ENCODE results near the gene CEACAM16. TPM values are rescaled to one million over a fixed set of nuclear protein-coding genes. Genes with fewer than 3 reads are reported as not detected.
"Not testable (repeated sequence)": the region's sequence is repeated elsewhere in the genome, so short reads cannot be mapped to it uniquely, and the experiment has no call there.

The CEACAM16 gene
- total RNA-seq, 3 donors from 2014 or later, result not detected

- no peak overlapping the region for H3K4me3 Mint-ChIP-seq
- no peaks in the 10 kb centered on the region for H3K36me3 Mint-ChIP-seq (ENCODE audit: insufficient read depth)
- DNase-seq (no peak), ATAC-seq (no peak)
- H3K27me3 Mint-ChIP-seq (ENCODE audit: low read depth), result no peaks in the 10 kb centered on the region
- no peaks in the 10 kb centered on the region for H3K4me1 Mint-ChIP-seq (ENCODE audit: low read depth)
- H3K9me3 Mint-ChIP-seq, result no peaks in the 10 kb centered on the region
These were observed 4.6 kb downstream of the CEACAM16 start for GRCh38 chr19:44703336-44704078.

- no peak for ATAC-seq
These were observed 6.0 kb downstream of the CEACAM16 start for GRCh38 chr19:44704982-44705381.

GRCh38 chr19:44705502-44706010 lies 6.6 kb downstream of the CEACAM16 start:
- H3K9me3 Mint-ChIP-seq, result no peaks in the 10 kb centered on the region
- H3K27me3 Mint-ChIP-seq (ENCODE audit: low read depth), result no peaks in the 10 kb centered on the region
- ATAC-seq, result no peak

More at GRCh38 chr19:44704982-44705381, 6.0 kb downstream of the CEACAM16 start:
- no peaks in the 10 kb centered on the region for H3K9me3 Mint-ChIP-seq
- H3K27me3 Mint-ChIP-seq (ENCODE audit: low read depth), result no peaks in the 10 kb centered on the region
- no peaks in the 10 kb centered on the region for H3K36me3 Mint-ChIP-seq (ENCODE audit: insufficient read depth)
- H3K4me1 Mint-ChIP-seq (ENCODE audit: low read depth), result no peaks in the 10 kb centered on the region
- H3K4me3 Mint-ChIP-seq, result no peak overlapping the region
- DNase-seq, result no peak

GRCh38 chr19:44706506-44707236 lies 7.7 kb downstream of the CEACAM16 start:
- DNase-seq, result no peak
- Mint-ChIP-seq H3K4me3 (no peak overlapping the region), H3K9me3 (no peaks in the 10 kb centered on the region), H3K4me1 (ENCODE audit: low read depth) (peaks cover 3% of the 10 kb centered on the region), H3K36me3 (ENCODE audit: insufficient read depth) (no peaks in the 10 kb centered on the region), H3K27me3 (ENCODE audit: low read depth) (no peaks in the 10 kb centered on the region)
- no peak for ATAC-seq

More at GRCh38 chr19:44705502-44706010, 6.6 kb downstream of the CEACAM16 start:
- DNase-seq, result no peak
- no peaks in the 10 kb centered on the region for H3K36me3 Mint-ChIP-seq (ENCODE audit: insufficient read depth)
- H3K4me1 Mint-ChIP-seq (ENCODE audit: low read depth), result peaks cover under 1% of the 10 kb centered on the region
- H3K4me3 Mint-ChIP-seq, result no peak overlapping the region

- no peaks in the 10 kb centered on the region for H3K36me3 Mint-ChIP-seq (ENCODE audit: insufficient read depth)
- ATAC-seq, result no peak
These were observed 8.8 kb downstream of the CEACAM16 start for GRCh38 chr19:44707794-44708193.

GRCh38 chr19:44708940-44709339 lies 10.0 kb downstream of the CEACAM16 start:
- no peak for ATAC-seq
- H3K9me3 Mint-ChIP-seq, result no peaks in the 10 kb centered on the region
- no peak for DNase-seq
- H3K4me3 Mint-ChIP-seq, result no peak overlapping the region
- no peaks in the 10 kb centered on the region for H3K36me3 Mint-ChIP-seq (ENCODE audit: insufficient read depth)
- H3K27me3 Mint-ChIP-seq (ENCODE audit: low read depth), result no peaks in the 10 kb centered on the region
- peaks cover 3% of the 10 kb centered on the region for H3K4me1 Mint-ChIP-seq (ENCODE audit: low read depth)

More at GRCh38 chr19:44707794-44708193, 8.8 kb downstream of the CEACAM16 start:
- DNase-seq, result no peak
- no peak overlapping the region for H3K4me3 Mint-ChIP-seq
- no peaks in the 10 kb centered on the region for H3K9me3 Mint-ChIP-seq
- H3K27me3 Mint-ChIP-seq (ENCODE audit: low read depth), result no peaks in the 10 kb centered on the region
- H3K4me1 Mint-ChIP-seq (ENCODE audit: low read depth), result peaks cover 3% of the 10 kb centered on the region

GRCh38 chr19:44709434-44710266 lies 10.7 kb downstream of the CEACAM16 start:
- H3K27me3 Mint-ChIP-seq (ENCODE audit: low read depth); H3K4me3 Mint-ChIP-seq; ATAC-seq; H3K36me3 Mint-ChIP-seq (ENCODE audit: insufficient read depth); H3K9me3 Mint-ChIP-seq; DNase-seq; H3K4me1 Mint-ChIP-seq (ENCODE audit: low read depth): not testable (repeated sequence)

GRCh38 chr19:44710483-44710882 lies 11.5 kb downstream of the CEACAM16 start:
- no peak for ATAC-seq
- DNase-seq, result no peak
- Mint-ChIP-seq H3K36me3 (ENCODE audit: insufficient read depth) (no peaks in the 10 kb centered on the region), H3K9me3 (peaks cover 9% of the 10 kb centered on the region), H3K4me1 (ENCODE audit: low read depth) (peaks cover 3% of the 10 kb centered on the region), H3K27me3 (ENCODE audit: low read depth) (no peaks in the 10 kb centered on the region), H3K4me3 (no peak overlapping the region)

GRCh38 chr19:44712864-44713515 lies 14.0 kb downstream of the CEACAM16 start:
- Mint-ChIP-seq H3K4me3 (no peak overlapping the region), H3K36me3 (ENCODE audit: insufficient read depth) (no peaks in the 10 kb centered on the region), H3K27me3 (ENCODE audit: low read depth) (no peaks in the 10 kb centered on the region), H3K9me3 (peaks cover 11% of the 10 kb centered on the region), H3K4me1 (ENCODE audit: low read depth) (peaks cover 3% of the 10 kb centered on the region)
- ATAC-seq (no peak), DNase-seq (no peak)

GRCh38 chr19:44714597-44715169 lies 15.7 kb downstream of the CEACAM16 start:
- ATAC-seq, result no peak
- H3K9me3 Mint-ChIP-seq, result peaks cover 11% of the 10 kb centered on the region
- no peaks in the 10 kb centered on the region for H3K27me3 Mint-ChIP-seq (ENCODE audit: low read depth)

GRCh38 chr19:44717603-44718002 lies 18.7 kb downstream of the CEACAM16 start:
- Mint-ChIP-seq H3K36me3 (ENCODE audit: insufficient read depth) (no peaks in the 10 kb centered on the region), H3K4me3 (no peak overlapping the region), H3K9me3 (peaks cover 11% of the 10 kb centered on the region), H3K4me1 (ENCODE audit: low read depth) (peaks cover 5% of the 10 kb centered on the region), H3K27me3 (ENCODE audit: low read depth) (no peaks in the 10 kb centered on the region)
- no peak for DNase-seq
- ATAC-seq, result no peak

More at GRCh38 chr19:44714597-44715169, 15.7 kb downstream of the CEACAM16 start:
- no peak for DNase-seq
- no peak overlapping the region for H3K4me3 Mint-ChIP-seq
- H3K4me1 Mint-ChIP-seq (ENCODE audit: low read depth), result peaks cover 3% of the 10 kb centered on the region
- no peaks in the 10 kb centered on the region for H3K36me3 Mint-ChIP-seq (ENCODE audit: insufficient read depth)

- Mint-ChIP-seq H3K27me3 (ENCODE audit: low read depth) (no peaks in the 10 kb centered on the region), H3K36me3 (ENCODE audit: insufficient read depth) (no peaks in the 10 kb centered on the region), H3K4me3 (no peak overlapping the region), H3K9me3 (peaks cover 11% of the 10 kb centered on the region), H3K4me1 (ENCODE audit: low read depth) (peaks cover 10% of the 10 kb centered on the region)
- ATAC-seq (no peak), DNase-seq (no peak)
These were observed 19.7 kb downstream of the CEACAM16 start for GRCh38 chr19:44718441-44719261.

- no peaks in the 10 kb centered on the region for H3K27me3 Mint-ChIP-seq (ENCODE audit: low read depth)
- no peak overlapping the region for H3K4me3 Mint-ChIP-seq
- DNase-seq (no peak), ATAC-seq (no peak)
- peaks cover 16% of the 10 kb centered on the region for H3K4me1 Mint-ChIP-seq (ENCODE audit: low read depth)
- peaks cover 11% of the 10 kb centered on the region for H3K9me3 Mint-ChIP-seq
- H3K36me3 Mint-ChIP-seq (ENCODE audit: insufficient read depth), result no peaks in the 10 kb centered on the region
These were observed 20.3 kb downstream of the CEACAM16 start for GRCh38 chr19:44719262-44719701.

Data from activated T-cell treated with anti-CD3 and anti-CD28 coated beads, Interleukin-2, amount 50 U/mL, for 4 hours (primary cell).